ENCODE results near the gene ZNF480.

GRCh38 chr19:52369559-52370340 lies 72.8 kb downstream of the ZNF480 start, which contains the start of gene ZNF880:
- TF ChIP-seq CTCF (IDR thresholded peaks at IDR 0.05): peak in 2 of 7 experiments; percentile 7 to 23
- peak in 2 of 3 donors; percentile 65 to 73 for TF ChIP-seq POLR2A (IDR thresholded peaks at IDR 0.05)

Measured in body of pancreas (tissue), 4 donors.